Trophoblast cell (in vitro differentiated cells and primary cell): Measurements from ENCODE around the gene CPT2.
A peak's percentile ranks its signal among the peaks of the same experiment; 100 is the strongest.

ENCODE experiments used
- DNase-seq, 2 donors: peaks; one replicate each; pipeline ENCODE4 v3.0.0-alpha.2; 2016
- H2AFZ ChIP-seq: 2 replicates; pipeline ENCODE4 v1.6.1; 2013; ENCODE audit warnings: low read length, moderate library complexity, mild to moderate bottlenecking; ENCODE audit not compliant: insufficient read depth, poor library complexity
- H2AK5ac ChIP-seq: 2 replicates; pipeline ENCODE4 v1.6.1; 2013; ENCODE audit warnings: mild to moderate bottlenecking, low read length
- H2BK120ac ChIP-seq: 2 replicates; pipeline ENCODE4 v1.6.1; 2013; ENCODE audit warnings: low read length, mild to moderate bottlenecking, moderate library complexity; ENCODE audit not compliant: insufficient read depth, poor library complexity
- H2BK12ac ChIP-seq: 2 replicates; pipeline ENCODE4 v1.6.1; 2013; ENCODE audit warnings: mild to moderate bottlenecking, low read length, moderate library complexity
- H2BK5ac ChIP-seq: 2 replicates; pipeline ENCODE4 v1.6.1; 2013; ENCODE audit warnings: low read length, low read depth, moderate library complexity, mild to moderate bottlenecking; ENCODE audit not compliant: poor library complexity
- H3K14ac ChIP-seq: 2 replicates; pipeline ENCODE4 v1.6.1; 2013; ENCODE audit warnings: mild to moderate bottlenecking, low read length
- H3K18ac ChIP-seq: 2 replicates; pipeline ENCODE4 v1.6.1; 2013; ENCODE audit warnings: mild to moderate bottlenecking, low read length
- H3K23ac ChIP-seq: 2 replicates; pipeline ENCODE4 v1.6.1; 2013; ENCODE audit warnings: low read length
- H3K27ac ChIP-seq: 2 replicates; pipeline ENCODE4 v1.5.1; 2013; ENCODE audit warnings: low read depth, mild to moderate bottlenecking, inconsistent platforms, low read length, moderate library complexity
- H3K27me3 ChIP-seq: 2 replicates; pipeline ENCODE4 v1.6.1; 2013; ENCODE audit warnings: inconsistent platforms, mild to moderate bottlenecking, low read length, moderate library complexity; ENCODE audit not compliant: insufficient read depth
- H3K36me3 ChIP-seq, 2 experiments: 1 replicate in 1 of 2; 2 replicates in 1 of 2; pipeline ENCODE4 v1.6.1; 2013; ENCODE audit warnings: low read length in 2 of 2, mild to moderate bottlenecking in 2 of 2, moderate library complexity in 1 of 2; ENCODE audit not compliant: insufficient read depth in 2 of 2, control insufficient read depth in 1 of 2
- H3K4ac ChIP-seq: 2 replicates; pipeline ENCODE4 v1.6.1; 2013; ENCODE audit warnings: low read depth, mild to moderate bottlenecking, low read length, moderate library complexity
- H3K4me1 ChIP-seq, 2 experiments: 1 replicate in 1 of 2; 2 replicates in 1 of 2; pipeline ENCODE4 v1.6.1; 2013; ENCODE audit warnings: low read length in 2 of 2, mild to moderate bottlenecking in 2 of 2, moderate library complexity in 1 of 2; ENCODE audit not compliant: insufficient read depth in 2 of 2, control insufficient read depth in 1 of 2
- H3K4me2 ChIP-seq: 2 replicates; pipeline ENCODE4 v1.6.1; 2013; ENCODE audit warnings: inconsistent platforms, mild to moderate bottlenecking, low read length, moderate library complexity
- H3K4me3 ChIP-seq: 2 replicates; pipeline ENCODE4 v1.5.1; 2013; ENCODE audit warnings: mild to moderate bottlenecking, low read depth, low read length, inconsistent platforms
- H3K79me1 ChIP-seq: one replicate; pipeline ENCODE4 v1.6.1; 2013; ENCODE audit warnings: low read length
- H3K79me2 ChIP-seq: 2 replicates; pipeline ENCODE4 v1.6.1; 2013; ENCODE audit warnings: low read length, mild to moderate bottlenecking; ENCODE audit not compliant: control insufficient read depth, insufficient read depth, poor library complexity
- H3K9ac ChIP-seq: 2 replicates; pipeline ENCODE4 v1.6.1; 2013; ENCODE audit warnings: mild to moderate bottlenecking, low read length
- H3K9me3 ChIP-seq: 2 replicates; pipeline ENCODE4 v1.6.1; 2013; ENCODE audit warnings: low read depth, mild to moderate bottlenecking, control low read depth, inconsistent platforms, low read length; ENCODE audit not compliant: insufficient read depth
- H4K12ac ChIP-seq: 2 replicates; pipeline ENCODE4 v1.6.1; 2013; ENCODE audit warnings: low read depth, mild to moderate bottlenecking, low read length, moderate library complexity
- H4K8ac ChIP-seq: 2 replicates; pipeline ENCODE4 v1.6.1; 2013; ENCODE audit warnings: low read depth, mild to moderate bottlenecking, low read length, moderate library complexity
- H4K91ac ChIP-seq: one replicate; pipeline ENCODE4 v1.6.1; 2013; ENCODE audit warnings: low read depth, mild to moderate bottlenecking, low read length, moderate library complexity
- WGBS: extraction: QIAGEN DNeasy Blood & Tissue Kit; methylation state at CpG from one replicate; pipeline ENCODE4 v1.1.7; 2013; ENCODE audit warnings: missing lambda C conversion rate; ENCODE audit not compliant: insufficient read length, insufficient coverage; ENCODE audit errors: extremely low coverage; 5-methylcytosine and 5-hydroxymethylcytosine counted together

Gene CPT2

DNA sequence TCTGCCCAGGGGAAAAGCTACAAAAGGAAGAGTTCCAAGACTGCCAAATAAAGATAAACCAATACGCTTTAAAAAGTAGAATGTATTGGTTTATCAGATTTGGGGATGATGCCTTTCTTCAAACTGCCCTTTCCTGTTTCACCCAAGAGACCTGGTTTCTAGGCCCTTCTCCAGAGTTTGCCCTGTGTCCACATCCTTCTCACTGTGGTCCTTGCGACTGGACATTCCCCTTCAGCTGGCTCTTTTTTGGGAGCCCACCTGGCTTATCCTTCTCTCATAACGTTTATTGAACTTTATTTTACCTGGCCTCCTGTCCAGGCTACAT lies 24.3 kb downstream of the CPT2 start:
- Histone ChIP-seq H4K12ac (peak overlapping the region; percentile 90), H4K8ac (peak overlapping the region; percentile 97), H3K4me2 (peak overlapping the region; percentile 78), H3K27me3 (no peaks in the 10 kb centered on the region), H3K27ac (peak overlapping the region; percentile 62), H2AK5ac (no peak overlapping the region), H3K79me1 (peaks cover 5% of the 10 kb centered on the region), H3K79me2 (peaks cover 3% of the 10 kb centered on the region), H3K14ac (peak overlapping the region; percentile 71), H3K4ac (no peak overlapping the region), H3K18ac (no peak overlapping the region), H2AFZ (peak overlapping the region; percentile 61), H3K9me3 (no peaks in the 10 kb centered on the region), H3K4me3 (peak overlapping the region; percentile 59), H2BK12ac (no peak overlapping the region), H3K23ac (no peak overlapping the region), H4K91ac (peak overlapping the region; percentile 63), H3K4me1 (peaks cover 0 to 9% of the 10 kb centered on the region in 2 experiments), H2BK120ac (no peak overlapping the region), H3K36me3 (peaks cover 2 to 6% of the 10 kb centered on the region in 2 experiments), H3K9ac (peak overlapping the region; percentile 68), H2BK5ac (peak overlapping the region; percentile 44)
- no CpG with 5 or more reads among the region's 3 CpGs for WGBS
- no peak for DNase-seq

DNA sequence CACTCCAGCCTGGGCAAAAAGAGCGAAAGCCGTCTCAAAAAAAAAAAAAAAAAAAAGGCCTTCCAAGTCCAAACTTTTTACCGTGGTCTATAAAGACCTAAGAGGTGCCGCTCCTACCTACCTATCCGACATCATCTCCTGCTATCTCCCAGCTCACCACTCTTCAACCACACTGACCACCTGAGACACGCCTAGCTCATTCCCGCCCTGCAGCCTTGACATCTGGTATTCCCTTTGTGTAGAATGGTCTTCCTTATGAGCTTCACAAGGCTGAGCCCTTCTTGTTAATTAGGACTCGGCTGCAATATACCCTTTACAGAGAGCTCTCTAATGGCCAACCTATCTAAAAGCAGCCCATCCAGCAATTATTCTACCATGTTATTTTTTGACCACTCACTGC lies 41.0 kb downstream of the CPT2 start:
- Histone ChIP-seq H4K12ac (peak overlapping the region; percentile 71), H2AK5ac (peak overlapping the region; percentile 96), H3K14ac (no peak overlapping the region), H2BK12ac (no peak overlapping the region), H3K23ac (no peak overlapping the region), H3K9me3 (no peaks in the 10 kb centered on the region), H3K4me1 (peaks cover 7 to 8% of the 10 kb centered on the region in 2 experiments), H4K8ac (peak overlapping the region; percentile 93), H4K91ac (no peak overlapping the region), H3K9ac (peak overlapping the region; percentile 95), H2BK120ac (peak overlapping the region; percentile 40), H3K79me1 (peaks cover 6% of the 10 kb centered on the region), H3K4ac (peak overlapping the region; percentile 100), H3K4me3 (peak overlapping the region; percentile 93), H2BK5ac (no peak overlapping the region), H2AFZ (no peak overlapping the region), H3K79me2 (peaks cover 9% of the 10 kb centered on the region), H3K27me3 (no peaks in the 10 kb centered on the region), H3K18ac (peak overlapping the region; percentile 78), H3K27ac (no peak overlapping the region), H3K4me2 (peak overlapping the region; percentile 61), H3K36me3 (peaks cover 10 to 11% of the 10 kb centered on the region in 2 experiments)
- WGBS = no CpG with 5 or more reads among the region's 8 CpGs
- DNase-seq = no peak

DNA sequence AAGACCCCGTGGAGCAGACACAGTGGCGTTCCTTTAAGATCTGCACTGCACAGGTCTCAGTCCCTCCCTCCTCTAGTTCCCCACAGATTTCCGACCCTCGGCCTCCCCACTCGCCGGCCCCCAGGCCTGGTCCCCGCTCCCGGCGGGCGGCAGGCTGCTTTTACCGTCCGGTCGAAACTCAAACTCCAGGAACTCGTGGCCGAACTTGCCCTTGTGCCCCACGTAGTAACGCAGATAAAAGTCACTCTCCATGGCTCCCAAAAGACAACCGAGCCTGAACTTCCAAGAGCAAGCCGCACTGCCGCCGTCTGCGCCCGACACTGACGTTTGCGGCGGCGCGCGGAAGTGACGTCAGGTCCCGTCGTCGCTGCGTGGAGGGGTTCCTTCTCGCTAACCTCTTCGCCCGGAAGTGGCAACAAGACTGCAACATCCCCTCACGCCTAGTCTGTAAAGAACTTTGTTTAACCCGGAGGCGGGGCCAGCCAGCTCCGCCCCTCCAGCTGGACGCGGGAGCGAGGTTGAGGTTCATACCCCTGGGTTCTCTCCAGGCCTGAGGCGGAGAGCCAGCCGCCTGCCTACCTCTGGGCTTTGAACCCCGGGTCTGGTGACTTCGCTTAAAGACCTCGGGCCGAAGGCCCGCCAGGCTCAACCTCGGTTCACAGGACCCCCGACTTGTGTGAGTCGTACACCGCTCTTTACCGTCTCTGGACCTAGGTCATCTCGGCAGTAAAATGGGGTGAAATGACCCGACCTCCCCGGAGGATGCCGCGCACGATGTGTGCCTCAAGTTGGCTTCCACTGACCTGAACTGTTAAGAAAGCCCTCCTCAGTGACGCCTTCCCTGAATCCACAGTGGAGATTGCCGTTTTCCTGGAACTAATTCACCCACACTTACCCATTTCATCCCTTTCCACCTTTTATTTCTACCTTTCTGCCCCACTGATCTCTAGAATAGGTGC lies 41.9 kb downstream of the CPT2 start, which contains the start of gene MAGOH:
Gene MAGOH, minus strand, starts transcription at position 322 of the 959 bp plus-strand sequence. Its CDS starts 70 bp downstream, at position 252.
- WGBS = no CpG with 5 or more reads among the region's 64 CpGs
- Histone ChIP-seq H3K9ac (peak within 1 kb of the TSS; percentile 95), H3K4me2 (peak within 1 kb of the TSS; percentile 61), H3K27me3 (no peaks in the 10 kb centered on the region), H3K9me3 (no peaks in the 10 kb centered on the region), H2AK5ac (peak within 1 kb of the TSS; percentile 96), H3K23ac (no peak within 1 kb of the TSS), H3K79me1 (peaks cover 6% of the 10 kb centered on the region), H3K18ac (peak within 1 kb of the TSS; percentile 78), H4K12ac (peak within 1 kb of the TSS; percentile 90), H4K8ac (peak within 1 kb of the TSS; percentile 93), H2AFZ (peak within 1 kb of the TSS; percentile 87), H3K4ac (peak within 1 kb of the TSS; percentile 100), H3K36me3 (peaks cover 8% of the 10 kb centered on the region in 2 experiments), H3K4me1 (peaks cover 7 to 8% of the 10 kb centered on the region in 2 experiments), H2BK120ac (peak within 1 kb of the TSS; percentile 74), H3K14ac (peak within 1 kb of the TSS; percentile 65), H2BK5ac (peak within 1 kb of the TSS; percentile 52), H3K79me2 (peaks cover 9% of the 10 kb centered on the region), H3K4me3 (peak within 1 kb of the TSS; percentile 93), H4K91ac (peak within 1 kb of the TSS; percentile 78), H3K27ac (peak within 1 kb of the TSS; percentile 46), H2BK12ac (no peak within 1 kb of the TSS)
- DNase-seq = peak; percentile 96 to 98

- peaks cover 9% of the 10 kb centered on the region for H3K79me2 ChIP-seq
- H3K4me2 ChIP-seq = no peak overlapping the region
- H3K79me1 ChIP-seq = peaks cover 6% of the 10 kb centered on the region
- no peak overlapping the region for H4K12ac ChIP-seq
- H3K4ac ChIP-seq = no peak overlapping the region
- H3K4me3 ChIP-seq = no peak overlapping the region
- H2AK5ac ChIP-seq = no peak overlapping the region
- no peak overlapping the region for H3K23ac ChIP-seq
- no peak overlapping the region for H4K91ac ChIP-seq
- no peaks in the 10 kb centered on the region for H3K36me3 ChIP-seq
- no peaks in the 10 kb centered on the region for H3K27me3 ChIP-seq
- H3K18ac ChIP-seq = no peak overlapping the region
- no peak overlapping the region for H4K8ac ChIP-seq
- no peak overlapping the region for H3K27ac ChIP-seq
- H2BK120ac ChIP-seq = no peak overlapping the region
- H3K9ac ChIP-seq = no peak overlapping the region
- no peak overlapping the region for H2AFZ ChIP-seq
- peaks cover 7 to 8% of the 10 kb centered on the region in 2 experiments for H3K4me1 ChIP-seq
- no peak overlapping the region for H2BK5ac ChIP-seq
- no peaks in the 10 kb centered on the region for H3K9me3 ChIP-seq
- H2BK12ac ChIP-seq = no peak overlapping the region
- no CpG with 5 or more reads among the region's 2 CpGs for WGBS
- H3K14ac ChIP-seq = no peak overlapping the region
- no peak for DNase-seq
Measured at GRCh38 chr1:53241828-53242227, 45.2 kb downstream of the CPT2 start.
